NOMO-1 (cell line): ENCODE results near the gene ANKS1B.
"Not testable (repeated sequence)": the region's sequence is repeated elsewhere in the genome, so short reads cannot be mapped to it uniquely, and the experiment has no call there.

Experiments used
- DNase-seq, 2 experiments: peaks; one replicate each; lab custom pipeline; 2025; ENCODE audit not compliant: unreplicated experiment in 2 of 2; lab: John Stamatoyannopoulos, UW

Gene ANKS1B

GRCh38 chr12:99611117-99611516 is 373.6 kb downstream of the ANKS1B start:
- DNase-seq: no peak

- DNase-seq: no peak
Measured at GRCh38 chr12:99609455-99610181, 375.1 kb downstream of the ANKS1B start.

DNA sequence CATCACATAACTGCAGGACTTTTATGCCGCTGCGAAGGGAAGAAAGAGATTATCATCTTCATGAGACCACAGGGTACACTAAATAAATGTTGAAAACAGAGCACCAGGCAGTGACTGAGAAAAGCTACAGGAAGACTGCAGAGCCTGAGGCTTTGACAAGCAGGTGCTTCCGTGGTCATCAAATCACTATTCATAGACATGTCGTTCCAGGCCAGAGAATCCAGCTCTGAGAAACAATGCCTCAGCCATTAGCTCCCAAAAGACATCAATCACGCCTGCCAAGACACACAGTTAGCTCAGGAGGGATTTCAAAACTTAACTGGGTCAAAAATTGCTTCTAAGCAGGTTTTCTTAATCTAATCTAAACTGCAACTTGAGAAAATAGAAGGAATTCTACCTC is 384.3 kb downstream of the ANKS1B start:
- no peak for DNase-seq

DNA sequence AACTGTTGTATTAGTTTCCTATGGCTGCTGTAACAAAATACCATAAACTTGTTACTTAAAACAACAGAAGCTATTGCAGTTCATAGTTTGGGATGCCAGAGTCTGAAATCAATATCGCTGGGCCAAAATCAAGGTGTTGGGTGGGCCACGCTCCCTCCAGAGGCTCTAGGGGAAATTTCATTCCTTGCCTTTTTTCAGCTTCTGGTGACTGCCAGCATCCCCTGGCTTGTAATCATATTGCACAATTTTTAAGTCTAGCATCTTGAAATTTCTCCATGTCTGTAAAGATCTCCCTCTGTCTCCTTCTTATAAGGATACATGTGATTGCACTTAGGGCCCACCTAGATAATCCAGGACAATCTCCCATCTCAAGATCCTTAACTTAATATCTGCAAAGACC is 386.0 kb downstream of the ANKS1B start:
- DNase-seq: no peak

DNA sequence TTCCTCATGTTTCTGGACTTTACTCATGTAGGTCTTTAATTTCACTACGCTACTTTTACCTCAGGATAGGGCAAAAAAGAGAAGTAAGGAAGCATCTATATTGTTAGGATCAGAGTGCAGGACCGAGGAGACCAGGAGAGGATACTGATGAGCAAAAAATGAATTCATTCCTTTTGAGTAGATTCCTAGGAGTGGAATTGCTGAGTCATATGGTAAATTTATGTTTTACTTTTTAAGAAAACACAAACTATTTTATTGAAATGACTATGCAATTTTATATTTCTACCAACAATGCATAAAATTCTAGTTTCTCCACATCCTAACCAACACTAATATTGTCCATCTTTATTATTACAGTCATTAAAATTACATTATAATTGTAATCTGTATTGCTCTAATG is 388.0 kb downstream of the ANKS1B start:
- no peak for DNase-seq

DNA sequence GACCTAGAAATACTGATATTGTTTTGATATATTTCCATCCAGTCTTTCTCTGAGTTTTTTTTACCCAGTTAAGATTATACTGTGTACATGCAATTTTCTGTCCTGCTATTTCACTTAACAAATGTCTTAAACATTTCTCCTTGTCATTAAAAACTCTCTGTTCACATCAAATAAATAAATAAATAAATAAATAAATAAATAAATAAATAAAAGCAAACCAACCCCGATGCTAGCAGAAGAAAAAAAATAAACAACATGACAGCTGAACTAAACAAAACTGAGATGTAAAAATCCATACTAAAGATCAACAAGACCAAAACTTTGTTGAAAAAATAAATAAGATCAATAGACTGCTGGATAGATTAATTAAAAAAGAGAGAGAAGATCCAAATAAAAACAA is 407.6 kb downstream of the ANKS1B start:
- not testable (repeated sequence) for DNase-seq

GRCh38 chr12:99573980-99574379 is 410.8 kb downstream of the ANKS1B start:
- no peak for DNase-seq

DNA sequence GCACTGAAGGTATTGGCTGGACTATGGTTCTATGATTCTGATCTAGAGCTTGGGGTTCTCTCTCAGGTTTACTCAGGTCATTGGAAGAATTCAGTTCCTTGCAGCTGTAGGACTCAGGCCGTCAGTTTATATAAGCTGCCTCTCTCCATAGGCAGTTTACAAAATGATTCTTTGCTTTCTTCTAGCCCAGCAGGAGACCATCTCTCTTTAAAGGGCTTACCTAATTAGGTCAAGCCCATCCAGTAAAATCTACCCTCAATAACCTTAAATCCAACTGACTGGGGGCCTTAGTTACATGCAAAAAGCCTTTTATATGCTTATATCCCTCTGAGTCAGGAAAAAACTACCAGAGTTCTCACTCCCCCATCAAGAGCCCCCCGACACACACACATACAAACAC is 417.7 kb downstream of the ANKS1B start:
- no peak for DNase-seq

GRCh38 chr12:99558109-99558508 is 426.6 kb downstream of the ANKS1B start:
- DNase-seq: no peak

GRCh38 chr12:99553461-99553860 is 431.3 kb downstream of the ANKS1B start:
- no peak for DNase-seq

- DNase-seq: no peak
Measured at GRCh38 chr12:99552022-99552421, 432.7 kb downstream of the ANKS1B start.

GRCh38 chr12:99549651-99550050 is 435.1 kb downstream of the ANKS1B start:
- no peak for DNase-seq

DNA sequence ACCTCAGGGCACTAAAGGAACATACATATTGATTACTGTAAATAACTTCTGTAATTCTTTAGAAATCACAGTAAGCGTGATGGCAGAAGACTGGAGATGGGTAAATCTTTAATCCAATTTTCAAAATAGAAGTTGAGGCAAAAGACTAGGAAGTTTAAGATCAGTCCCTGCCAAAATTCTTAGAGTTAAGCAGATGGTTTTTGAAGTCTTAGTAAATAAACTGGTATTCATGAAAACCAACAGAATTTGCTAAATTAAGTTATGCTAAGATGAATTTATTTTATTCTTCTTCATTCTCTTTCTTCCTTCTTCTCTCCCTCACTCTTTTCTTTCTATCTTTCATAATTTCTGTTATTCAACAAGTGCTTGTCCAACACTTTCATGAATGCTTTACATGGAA is 435.5 kb downstream of the ANKS1B start:
- no peak for DNase-seq

DNA sequence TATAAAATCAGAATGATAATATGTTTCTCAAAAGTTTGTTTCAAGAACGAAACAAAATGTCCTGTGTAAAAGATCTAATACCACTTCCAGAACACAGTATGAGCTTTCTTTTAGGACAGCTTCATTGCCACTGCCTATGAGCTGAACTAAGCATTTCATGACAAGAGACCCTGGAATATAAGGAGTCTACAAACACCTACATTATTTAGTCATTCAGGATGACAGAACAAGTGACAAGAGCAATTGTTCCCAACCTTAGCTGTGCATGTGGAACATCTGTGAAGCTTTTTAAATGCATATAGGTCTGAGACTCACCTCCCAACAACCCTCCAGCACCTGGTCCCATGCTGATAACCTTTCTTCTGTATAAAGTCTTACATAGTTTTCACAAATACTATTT is 440.3 kb downstream of the ANKS1B start:
- DNase-seq: no peak

DNA sequence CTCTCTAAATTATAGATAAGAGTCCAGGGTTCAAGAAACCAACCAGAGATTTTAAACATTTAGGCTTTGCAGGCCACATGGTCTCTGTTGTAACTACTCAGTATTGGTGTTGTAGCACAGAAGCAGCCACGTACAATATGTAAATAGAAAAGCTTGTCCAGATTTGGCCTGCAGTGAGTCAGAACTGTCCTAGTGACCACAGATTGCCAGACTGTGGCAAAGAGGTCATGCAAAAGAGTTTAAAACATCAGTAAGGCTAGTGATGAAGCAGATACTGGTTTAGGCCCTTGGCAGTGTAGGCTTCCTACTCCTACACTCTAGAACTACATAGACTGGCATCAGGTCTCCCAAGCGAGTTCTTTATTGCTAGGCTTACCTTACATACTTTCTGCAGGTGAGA is 454.8 kb downstream of the ANKS1B start:
- no peak for DNase-seq

GRCh38 chr12:99528478-99528877 is 456.3 kb downstream of the ANKS1B start:
- no peak for DNase-seq

DNA sequence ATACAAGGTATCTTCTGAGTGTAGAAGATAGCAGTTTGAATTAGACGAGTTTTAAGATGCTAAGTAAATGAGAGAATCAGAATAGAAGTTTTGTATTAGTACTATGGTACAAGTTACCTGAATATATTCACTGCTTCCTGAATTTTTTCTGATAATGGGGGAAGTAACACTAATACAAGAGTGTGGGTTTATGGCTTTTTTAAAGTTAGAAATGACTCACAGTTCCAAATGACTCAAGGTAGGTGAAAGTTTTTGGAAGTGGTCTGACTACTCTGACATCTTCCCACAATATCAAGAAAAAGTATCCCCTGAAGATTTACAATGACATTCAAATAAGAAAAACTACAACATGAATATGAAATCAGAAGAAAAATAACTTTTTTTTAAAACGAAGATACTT is 460.9 kb downstream of the ANKS1B start:
- no peak for DNase-seq

GRCh38 chr12:99522456-99522855 is 462.3 kb downstream of the ANKS1B start:
- DNase-seq: no peak

DNA sequence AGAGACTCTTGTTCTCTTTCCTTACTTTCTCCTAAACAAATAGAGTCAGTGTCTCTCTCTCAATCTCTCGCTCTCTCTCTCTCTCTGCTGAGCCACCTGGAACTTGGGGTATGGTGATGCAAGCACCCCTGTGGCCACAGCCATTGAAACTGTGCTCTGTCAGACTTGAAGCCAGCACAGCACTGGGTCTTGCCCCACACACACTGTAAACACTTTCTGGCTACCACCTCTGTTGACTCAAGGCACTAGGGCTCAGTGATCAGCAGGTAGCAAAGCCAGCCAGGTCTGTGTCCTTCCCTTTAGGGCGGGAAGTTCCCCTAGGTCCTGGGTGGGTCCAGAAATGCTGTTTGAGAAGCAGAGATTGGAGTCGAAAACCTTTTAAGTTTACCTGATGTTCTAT is 463.1 kb downstream of the ANKS1B start:
- no peak for DNase-seq

- DNase-seq: no peak
Measured at GRCh38 chr12:99513066-99513465, 471.7 kb downstream of the ANKS1B start.

DNA sequence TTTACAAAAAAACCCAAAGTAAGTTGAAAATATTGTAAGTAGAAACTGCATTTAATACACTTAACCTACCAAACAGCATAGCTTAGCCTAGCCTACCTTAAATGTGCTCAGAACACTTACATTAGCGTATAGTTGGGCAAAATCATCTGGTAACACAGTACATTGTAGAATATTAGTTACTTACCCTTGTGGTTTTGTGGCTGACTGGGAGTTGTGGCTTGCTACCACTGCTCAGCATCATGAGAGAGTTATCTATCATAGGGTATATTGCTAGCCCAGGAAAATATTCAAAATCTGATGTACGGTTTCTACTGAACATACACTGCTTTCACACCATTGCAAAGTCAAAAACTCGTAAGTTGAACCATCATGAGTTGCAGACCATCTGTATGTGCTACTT is 478.9 kb downstream of the ANKS1B start:
- DNase-seq: no peak

DNA sequence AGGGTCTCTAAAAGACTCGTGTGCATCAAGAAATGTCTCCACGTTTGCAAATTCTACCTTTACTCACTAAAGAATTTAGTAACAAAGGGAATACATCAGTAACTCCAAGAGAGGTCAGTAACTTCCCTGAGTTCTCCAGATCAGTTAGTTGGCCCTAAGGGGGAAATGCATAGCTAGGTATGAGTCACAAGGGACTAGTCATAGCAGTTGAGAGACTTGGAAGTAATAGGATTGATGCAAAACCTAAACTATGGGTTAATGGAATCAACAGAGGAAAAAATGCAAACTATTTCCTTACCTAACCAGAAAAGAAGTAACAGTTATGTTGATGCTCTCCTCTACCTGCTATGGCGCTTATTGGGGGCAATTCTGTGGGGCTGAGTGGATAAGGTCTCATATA is 486.0 kb downstream of the ANKS1B start:
- no peak for DNase-seq

- DNase-seq: no peak
Measured at GRCh38 chr12:99495799-99496198, 488.9 kb downstream of the ANKS1B start.
